ENCODE measurements around the gene CD164L2. TPM values are rescaled to one million over a fixed set of nuclear protein-coding genes. Genes with fewer than 3 reads are reported as not detected.
"Not testable (repeated sequence)": the region's sequence is repeated elsewhere in the genome, so short reads cannot be mapped to it uniquely, and the experiment has no call there.

The CD164L2 gene
- total RNA-seq, 4 donors from 2014 or later, result not detected

DNA sequence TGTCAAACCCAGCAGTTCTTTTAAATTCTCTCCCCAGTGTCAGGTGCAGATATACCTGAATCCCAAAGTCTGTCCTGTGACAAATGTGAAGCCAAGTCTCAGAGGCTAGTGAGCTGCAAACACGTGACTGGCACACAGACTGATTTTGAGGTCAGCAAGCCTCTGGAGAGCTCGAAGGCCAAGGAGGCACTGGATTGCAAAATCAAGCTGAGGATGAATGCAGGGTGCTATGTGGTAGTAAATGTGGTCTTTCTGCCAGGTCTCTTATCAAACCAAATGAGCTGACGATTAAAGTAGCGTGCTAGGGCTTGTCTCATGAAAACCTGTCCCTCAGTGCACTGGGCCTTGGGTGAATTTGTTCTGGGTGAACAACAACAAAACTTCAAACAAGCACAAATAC, 29.9 kb upstream of the CD164L2 start:
- Histone ChIP-seq H3K4me3 (no peak overlapping the region), H3K27ac (replicated peaks in 1 of 4) (no peak overlapping the region), H3K27me3 (no peaks in the 10 kb centered on the region), H3K36me3 (peaks cover 76 to 100% (median 92%) of the 10 kb centered on the region in 4 donors), H3K9me3 (no peaks in the 10 kb centered on the region), H3K4me1 (peaks cover 26 to 40% (median 31%) of the 10 kb centered on the region in 4 donors)
- DNase-seq (ENCODE audit: extremely low spot score), result no peak
- TF ChIP-seq POLR2A (IDR thresholded peaks at IDR 0.05; ENCODE audit: low read depth) (no peak), POLR2AphosphoS5 (IDR thresholded peaks at IDR 0.05) (no peak), EP300 (IDR thresholded peaks at IDR 0.05) (no peak)
- TF ChIP-seq, protein P1, sequence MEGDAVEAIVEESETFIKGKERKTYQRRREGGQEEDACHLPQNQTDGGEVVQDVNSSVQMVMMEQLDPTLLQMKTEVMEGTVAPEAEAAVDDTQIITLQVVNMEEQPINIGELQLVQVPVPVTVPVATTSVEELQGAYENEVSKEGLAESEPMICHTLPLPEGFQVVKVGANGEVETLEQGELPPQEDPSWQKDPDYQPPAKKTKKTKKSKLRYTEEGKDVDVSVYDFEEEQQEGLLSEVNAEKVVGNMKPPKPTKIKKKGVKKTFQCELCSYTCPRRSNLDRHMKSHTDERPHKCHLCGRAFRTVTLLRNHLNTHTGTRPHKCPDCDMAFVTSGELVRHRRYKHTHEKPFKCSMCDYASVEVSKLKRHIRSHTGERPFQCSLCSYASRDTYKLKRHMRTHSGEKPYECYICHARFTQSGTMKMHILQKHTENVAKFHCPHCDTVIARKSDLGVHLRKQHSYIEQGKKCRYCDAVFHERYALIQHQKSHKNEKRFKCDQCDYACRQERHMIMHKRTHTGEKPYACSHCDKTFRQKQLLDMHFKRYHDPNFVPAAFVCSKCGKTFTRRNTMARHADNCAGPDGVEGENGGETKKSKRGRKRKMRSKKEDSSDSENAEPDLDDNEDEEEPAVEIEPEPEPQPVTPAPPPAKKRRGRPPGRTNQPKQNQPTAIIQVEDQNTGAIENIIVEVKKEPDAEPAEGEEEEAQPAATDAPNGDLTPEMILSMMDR (IDR thresholded peaks at IDR 0.05), result no peak
- intact Hi-C loops (cut with DNase I), result no loop called here
- WGBS, result 89% methylated on average over 3 of the region's 4 CpGs

GRCh38 chr1:27412502-27412901, 29.4 kb upstream of the CD164L2 start:
- Histone ChIP-seq H3K27me3 (no peaks in the 10 kb centered on the region), H3K27ac (replicated peaks in 1 of 4) (no peak overlapping the region), H3K4me3 (no peak overlapping the region), H3K36me3 (peaks cover 81 to 100% (median 95%) of the 10 kb centered on the region in 4 donors), H3K4me1 (peaks cover 21 to 35% (median 26%) of the 10 kb centered on the region in 4 donors), H3K9me3 (no peaks in the 10 kb centered on the region)
- no peak for DNase-seq (ENCODE audit: extremely low spot score)
- intact Hi-C loops (cut with DNase I), result no loop called here
- no peak for TF ChIP-seq POLR2AphosphoS5 (IDR thresholded peaks at IDR 0.05)
- no peak for TF ChIP-seq EP300 (IDR thresholded peaks at IDR 0.05)
- no peak for TF ChIP-seq POLR2A (IDR thresholded peaks at IDR 0.05; ENCODE audit: low read depth)
- TF ChIP-seq, protein P1 (IDR thresholded peaks at IDR 0.05), result no peak
- WGBS, result 88% methylated on average over 4 of the region's 4 CpGs

GRCh38 chr1:27410709-27411108, 27.6 kb upstream of the CD164L2 start:
- Histone ChIP-seq H3K36me3 (peaks cover 72 to 99% (median 96%) of the 10 kb centered on the region in 4 donors), H3K27ac (replicated peaks in 1 of 4) (no peak overlapping the region), H3K9me3 (no peaks in the 10 kb centered on the region), H3K27me3 (no peaks in the 10 kb centered on the region), H3K4me1 (peaks cover 18 to 35% (median 25%) of the 10 kb centered on the region in 4 donors), H3K4me3 (no peak overlapping the region)
- TF ChIP-seq EP300 (IDR thresholded peaks at IDR 0.05), result no peak
- TF ChIP-seq, protein P1 (IDR thresholded peaks at IDR 0.05), result no peak
- TF ChIP-seq POLR2A (IDR thresholded peaks at IDR 0.05; ENCODE audit: low read depth), result no peak
- no peak for TF ChIP-seq POLR2AphosphoS5 (IDR thresholded peaks at IDR 0.05)
- 85% methylated on average over 2 of the region's 2 CpGs for WGBS
- DNase-seq (ENCODE audit: extremely low spot score), result no peak
- intact Hi-C loops (cut with DNase I), result no loop called here

DNA sequence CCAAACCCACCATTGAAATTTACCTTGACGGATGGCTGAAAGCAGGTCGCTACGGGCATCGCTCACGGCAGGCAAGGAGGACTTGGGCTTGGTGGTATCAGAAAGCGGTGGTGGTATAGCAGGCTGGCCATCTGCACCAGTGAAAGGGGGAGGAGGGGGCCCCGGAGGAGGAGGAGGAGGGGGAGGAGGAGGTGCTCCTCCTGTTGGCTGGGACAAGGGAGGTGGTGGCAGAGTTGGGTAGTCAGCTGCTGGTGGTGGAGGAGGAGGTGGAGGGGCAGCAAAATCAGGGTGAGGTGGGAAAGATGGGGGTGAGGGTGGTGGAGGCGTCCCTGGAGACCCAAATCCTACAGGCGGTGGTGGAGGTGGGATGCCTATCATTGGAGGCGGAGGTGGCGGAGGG, 26.5 kb upstream of the CD164L2 start:
- intact Hi-C loops (cut with DNase I), result no loop called here
- H3K36me3 ChIP-seq, result peaks cover 63 to 89% (median 86%) of the 10 kb centered on the region in 4 donors
- TF ChIP-seq POLR2AphosphoS5 (IDR thresholded peaks at IDR 0.05), result no peak
- TF ChIP-seq, protein P1 (IDR thresholded peaks at IDR 0.05), result no peak
- no peak for TF ChIP-seq EP300 (IDR thresholded peaks at IDR 0.05)
- TF ChIP-seq POLR2A (IDR thresholded peaks at IDR 0.05; ENCODE audit: low read depth), result no peak

GRCh38 chr1:27408151-27408550, 25.0 kb upstream of the CD164L2 start:
- Histone ChIP-seq H3K36me3 (peaks cover 48 to 73% (median 71%) of the 10 kb centered on the region in 4 donors), H3K27me3 (no peaks in the 10 kb centered on the region), H3K27ac (replicated peaks in 1 of 4) (no peak overlapping the region), H3K9me3 (no peaks in the 10 kb centered on the region), H3K4me1 (peaks cover 41 to 46% (median 42%) of the 10 kb centered on the region in 4 donors), H3K4me3 (no peak overlapping the region)
- DNase-seq (ENCODE audit: extremely low spot score), result no peak
- intact Hi-C loops (cut with DNase I), result no loop called here
- TF ChIP-seq, protein P1 (IDR thresholded peaks at IDR 0.05), result no peak
- no peak for TF ChIP-seq POLR2AphosphoS5 (IDR thresholded peaks at IDR 0.05)
- no peak for TF ChIP-seq POLR2A (IDR thresholded peaks at IDR 0.05; ENCODE audit: low read depth)
- no peak for TF ChIP-seq EP300 (IDR thresholded peaks at IDR 0.05)
- WGBS, result 91% methylated on average over 9 of the region's 9 CpGs

More for the DNA sequence above, 26.5 kb upstream of the CD164L2 start:
- Histone ChIP-seq H3K27me3 (no peaks in the 10 kb centered on the region), H3K27ac (replicated peaks in 1 of 4) (no peak overlapping the region), H3K4me1 (peaks cover 29 to 45% (median 35%) of the 10 kb centered on the region in 4 donors), H3K4me3 (no peak overlapping the region), H3K9me3 (no peaks in the 10 kb centered on the region)
- DNase-seq (ENCODE audit: extremely low spot score), result no peak
- WGBS, result 95% methylated on average over 11 of the region's 11 CpGs

DNA sequence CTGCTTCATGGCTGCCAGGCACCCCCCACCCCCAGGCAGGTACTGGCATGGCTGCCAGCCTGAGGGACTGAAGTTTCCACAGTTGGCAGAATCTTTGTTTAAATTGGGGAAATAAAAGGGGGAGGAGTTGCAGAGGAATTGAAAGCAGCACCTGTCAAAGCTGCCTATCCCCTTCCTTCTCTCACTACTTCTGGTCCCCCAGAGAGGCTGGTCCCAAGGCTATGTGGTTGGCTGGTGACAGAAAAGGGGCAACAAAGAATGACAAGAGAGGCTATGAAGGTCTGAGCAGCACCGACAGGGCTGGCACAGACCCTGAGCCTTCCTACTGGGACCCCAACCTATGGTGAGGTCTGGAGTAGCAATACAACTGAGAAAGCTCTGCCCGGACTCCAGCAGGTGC, 23.7 kb upstream of the CD164L2 start:
- H3K27me3 ChIP-seq; H3K4me3 ChIP-seq; intact Hi-C loops (cut with DNase I); H3K9me3 ChIP-seq; DNase-seq (ENCODE audit: extremely low spot score): not testable (repeated sequence)
- peaks cover 52 to 56% (median 52%) of the 10 kb centered on the region in 4 donors for H3K4me1 ChIP-seq
- WGBS, result 68% methylated on average over 2 of the region's 2 CpGs
- H3K27ac ChIP-seq (replicated peaks in 1 of 4), result peak overlapping the region; percentile 73 to 79 (median 76)
- H3K36me3 ChIP-seq, result peaks cover 34 to 60% (median 57%) of the 10 kb centered on the region in 4 donors
